NCI-H2196 (cell line): ENCODE data around the gene CCDC57.
A peak's percentile ranks its signal among the peaks of the same experiment; 100 is the strongest.

Experiments used
- DNase-seq: peaks from one replicate; lab custom pipeline; 2025; ENCODE audit not compliant: unreplicated experiment; lab: John Stamatoyannopoulos, UW

Gene CCDC57

DNA sequence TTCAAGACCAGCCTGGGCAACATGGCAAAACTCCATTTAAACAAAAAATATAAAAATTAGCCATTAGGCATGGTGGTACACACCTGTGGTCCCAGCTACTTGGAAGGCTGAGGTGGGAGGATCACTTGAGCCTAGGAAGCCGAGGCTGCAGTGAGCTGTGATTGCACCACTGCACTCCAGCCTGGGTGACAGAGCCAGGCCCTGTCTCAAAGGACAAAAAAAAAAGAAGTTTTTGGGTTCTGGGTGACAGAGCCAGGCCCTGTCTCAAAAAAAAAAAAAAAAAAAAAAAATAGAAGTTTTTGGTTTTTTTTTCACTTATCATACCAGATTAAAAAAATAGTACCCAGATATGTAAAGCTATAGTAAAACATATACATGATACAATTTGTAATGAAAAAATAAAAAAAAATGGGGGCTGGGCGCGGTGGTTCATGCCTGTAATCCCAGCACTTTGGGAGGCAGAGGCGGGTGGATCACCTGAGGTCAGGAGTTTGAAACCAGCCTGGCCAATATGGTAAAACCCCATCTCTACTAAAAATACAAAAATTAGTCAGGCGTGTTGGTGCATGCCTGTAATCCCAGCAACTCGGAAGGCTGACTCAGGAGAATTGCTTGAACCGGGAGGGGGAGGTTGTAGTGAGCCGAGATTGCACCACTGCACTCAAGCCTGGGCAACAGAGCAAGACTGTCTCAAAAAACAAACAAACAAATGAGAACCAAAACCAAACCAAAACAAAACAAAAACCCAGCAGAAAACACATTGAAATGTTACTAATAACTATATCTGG lies 79.3 kb downstream of the CCDC57 start:
- DNase-seq = peak; percentile 59

DNA sequence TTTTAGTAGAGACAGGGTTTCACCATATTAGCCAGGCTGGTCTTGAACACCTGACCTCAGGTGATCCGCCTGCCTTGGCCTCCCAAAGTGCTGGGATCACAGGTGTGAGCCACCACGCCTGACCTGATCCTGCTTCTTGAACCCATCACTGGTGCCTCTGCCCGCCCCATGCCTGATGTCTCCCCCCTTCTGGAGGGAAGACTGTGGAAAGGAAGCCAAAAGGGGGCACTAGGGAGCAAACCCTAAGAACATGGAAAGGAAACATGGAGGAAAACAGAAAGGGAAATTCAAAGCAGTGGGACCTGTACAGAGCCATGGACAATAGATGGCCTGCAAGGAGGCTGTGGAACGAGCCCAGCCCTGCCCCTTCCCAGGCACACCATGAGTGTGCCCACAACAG lies 83.5 kb downstream of the CCDC57 start:
- DNase-seq = no peak

DNA sequence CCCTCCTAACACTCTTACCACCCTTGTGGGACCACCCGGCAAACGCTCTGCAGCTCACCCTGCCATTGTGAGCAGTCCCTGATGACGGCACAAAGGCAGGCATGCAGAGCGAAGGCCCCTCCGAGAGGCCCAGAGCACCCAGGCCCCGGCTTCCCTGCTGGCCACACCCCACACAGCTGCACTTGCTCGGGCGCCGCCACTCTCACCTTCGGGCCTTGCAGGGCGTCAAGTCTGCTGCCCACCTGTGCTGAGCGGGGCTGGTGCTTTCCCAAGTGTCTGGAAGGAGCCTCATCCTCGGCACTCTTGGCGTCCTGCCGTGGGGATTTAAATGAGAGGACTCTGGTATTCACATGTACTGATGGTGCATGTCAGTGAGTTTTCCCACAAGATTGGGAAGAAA lies 84.4 kb downstream of the CCDC57 start:
- no peak for DNase-seq

DNA sequence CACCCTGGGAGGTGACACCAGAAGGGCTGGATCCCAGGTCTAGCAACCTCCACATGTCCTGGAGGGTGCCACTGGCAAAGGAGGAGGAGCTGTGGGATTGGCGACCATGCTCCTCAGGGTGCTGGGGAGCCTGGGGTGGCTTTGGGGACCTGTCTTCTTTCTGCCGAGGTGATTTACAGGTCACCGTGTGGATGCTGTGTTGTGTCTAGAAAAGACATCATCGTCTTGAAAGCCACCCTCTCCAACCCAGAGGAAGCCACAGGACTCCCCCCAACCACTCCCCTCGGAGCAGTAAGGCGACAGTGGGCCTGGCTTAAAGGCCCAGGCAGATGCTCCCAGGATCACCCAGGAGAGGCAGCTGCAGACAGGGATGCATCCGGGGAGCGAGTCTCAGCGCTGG lies 84.9 kb downstream of the CCDC57 start:
- DNase-seq = no peak

DNA sequence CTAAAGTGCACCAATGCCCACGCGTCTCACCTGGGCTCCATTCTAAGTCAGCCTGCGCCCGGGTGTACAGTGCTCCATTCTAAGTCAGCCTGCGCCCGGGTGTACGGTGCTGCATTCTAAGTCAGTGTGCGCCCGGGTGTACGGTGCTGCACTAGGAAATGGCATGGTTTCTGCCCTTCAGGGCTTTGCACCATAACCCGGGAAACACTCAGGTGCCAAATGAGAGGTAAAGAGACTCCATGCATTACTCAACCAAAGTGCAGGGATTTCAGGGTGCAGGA lies 85.4 kb downstream of the CCDC57 start:
- DNase-seq = no peak

DNA sequence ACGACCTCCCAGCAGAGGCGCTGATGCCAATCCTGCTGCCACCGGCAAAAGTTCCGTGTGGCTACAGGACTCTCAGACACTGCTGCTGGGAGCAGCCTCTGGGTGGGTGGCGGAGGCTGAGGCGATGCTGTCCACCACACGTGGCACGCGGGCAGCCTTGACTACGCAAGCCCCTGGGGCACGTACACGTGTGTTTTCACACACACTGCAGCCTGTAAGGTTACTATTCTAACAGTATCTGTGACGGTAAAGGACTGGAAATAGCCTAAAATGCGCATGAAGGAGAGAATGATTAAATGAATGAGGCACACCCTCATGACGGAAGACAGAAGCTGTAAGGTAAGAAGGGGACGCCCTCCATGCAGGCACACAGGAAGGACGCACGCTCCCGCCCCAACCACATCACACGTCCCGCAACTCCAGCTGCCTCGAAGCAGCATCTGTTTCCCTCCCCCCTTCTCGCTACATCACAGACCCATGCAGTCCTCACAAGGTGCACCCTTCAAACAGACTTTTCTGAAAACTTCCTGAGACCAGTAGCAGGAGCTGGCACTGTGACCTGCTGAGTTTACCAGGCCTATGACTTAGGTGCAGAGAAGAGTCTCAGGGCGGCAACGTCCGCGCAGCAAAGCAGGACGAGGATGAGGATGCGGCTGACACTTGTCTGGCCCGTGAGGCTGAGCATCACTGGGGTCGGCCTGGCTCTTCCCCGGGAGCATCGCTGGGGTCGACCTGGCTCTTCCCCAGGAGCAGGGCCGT lies 85.9 kb downstream of the CCDC57 start:
- DNase-seq = no peak

DNA sequence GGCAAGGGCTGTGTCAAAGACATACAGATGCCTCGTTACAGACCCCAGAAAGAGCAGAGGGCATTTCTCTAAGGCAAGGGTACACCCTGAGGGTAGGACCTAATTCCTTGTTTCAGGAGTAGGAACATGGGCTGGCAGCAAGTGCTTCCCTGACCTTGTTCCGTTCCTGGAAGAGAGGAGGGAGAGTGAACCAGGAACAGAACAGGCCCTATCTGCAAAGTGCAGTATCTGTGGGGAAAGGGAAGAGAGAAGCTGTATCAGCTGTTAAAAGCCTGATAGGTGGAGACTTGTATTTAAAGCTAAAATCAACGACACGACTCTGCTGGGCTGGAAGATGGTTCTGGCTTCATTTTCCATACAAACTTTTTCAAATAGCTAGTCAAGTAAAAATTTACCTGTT lies 88.5 kb downstream of the CCDC57 start:
- no peak for DNase-seq

DNA sequence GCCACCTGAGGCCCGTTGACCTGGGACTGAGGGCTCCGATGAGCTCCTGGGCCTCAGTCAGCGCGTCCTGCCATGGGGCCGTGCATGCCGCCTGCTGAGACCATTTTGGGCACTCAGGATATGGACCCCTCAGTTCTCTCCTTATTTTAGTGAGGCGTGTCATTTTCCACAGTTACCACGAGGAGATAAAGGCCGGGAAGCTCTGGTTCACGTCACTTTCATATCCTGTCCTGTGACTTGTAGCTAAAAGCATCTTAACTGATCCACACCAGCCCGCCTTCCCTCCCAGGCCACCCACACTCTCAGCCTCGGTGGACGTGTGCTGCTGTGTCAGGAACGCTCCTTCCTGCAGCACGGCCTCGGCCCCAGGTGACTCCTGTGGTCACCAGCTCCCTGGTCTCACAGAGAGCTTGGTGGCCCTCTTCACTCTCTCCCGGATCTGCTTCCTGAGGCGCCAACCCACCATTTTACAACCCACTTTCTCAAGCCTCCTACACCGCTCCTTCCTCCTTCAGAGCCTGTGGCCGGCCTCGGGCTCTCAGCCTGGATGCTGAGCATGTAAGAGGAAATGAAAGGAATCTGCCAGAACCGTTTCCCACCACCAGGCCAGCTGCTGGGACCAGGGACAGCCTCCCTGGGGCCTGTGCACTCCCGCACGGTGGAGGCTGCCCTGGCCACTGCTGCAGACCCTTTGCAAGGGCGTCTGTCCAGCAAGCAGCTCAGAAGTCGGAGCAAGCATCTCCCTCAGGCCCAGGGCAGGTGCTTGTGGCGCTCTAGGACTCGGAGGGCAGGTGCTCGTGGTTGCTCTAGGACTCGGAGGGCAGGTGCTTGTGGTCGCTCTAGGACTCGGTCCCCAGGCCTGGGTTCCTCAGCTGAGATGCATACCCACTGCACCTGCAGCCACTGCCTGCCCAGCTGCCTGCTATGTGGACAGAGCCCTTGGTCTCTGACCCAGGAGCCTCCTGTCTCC lies 90.7 kb downstream of the CCDC57 start:
- peak; percentile 86 for DNase-seq

DNA sequence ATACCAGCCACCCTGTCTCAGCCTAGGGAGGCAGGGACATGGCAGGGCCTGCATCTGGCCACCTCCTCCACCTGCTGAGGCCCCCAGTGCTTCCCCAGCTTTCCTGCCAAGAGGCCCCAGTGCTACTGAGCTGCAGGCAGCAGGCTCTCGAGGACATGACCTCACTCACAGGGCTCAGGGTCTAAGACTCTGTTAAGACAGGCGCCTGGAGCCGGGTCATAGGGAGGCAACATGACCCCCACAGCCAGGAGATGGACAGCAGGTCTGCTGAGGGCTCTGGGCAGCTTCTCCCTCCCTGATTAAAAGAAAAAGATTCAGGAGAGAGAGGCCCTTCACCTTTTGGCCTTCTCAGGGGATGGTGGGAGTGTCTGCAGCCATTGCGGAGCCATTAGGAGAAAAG lies 91.4 kb downstream of the CCDC57 start:
- no peak for DNase-seq

DNA sequence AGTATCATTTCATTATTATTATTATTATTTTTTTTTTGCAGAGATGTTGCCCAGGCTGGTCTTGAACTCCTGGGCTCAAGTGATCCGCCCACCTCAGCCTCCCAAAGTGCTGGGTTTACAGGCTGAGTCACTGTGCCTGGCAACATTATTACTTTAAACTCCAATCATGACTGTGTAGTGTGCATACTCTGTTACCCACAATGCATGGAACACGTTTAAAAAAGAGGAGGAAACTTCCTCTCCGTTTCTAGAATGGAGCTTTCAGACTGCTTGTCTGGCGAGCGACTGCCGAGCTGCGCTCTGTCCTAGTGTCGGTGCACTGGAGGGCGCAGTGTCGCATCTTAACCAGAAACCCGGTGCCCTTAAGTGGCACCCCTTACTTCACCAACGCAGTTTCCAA lies 92.5 kb downstream of the CCDC57 start:
- DNase-seq = no peak

DNA sequence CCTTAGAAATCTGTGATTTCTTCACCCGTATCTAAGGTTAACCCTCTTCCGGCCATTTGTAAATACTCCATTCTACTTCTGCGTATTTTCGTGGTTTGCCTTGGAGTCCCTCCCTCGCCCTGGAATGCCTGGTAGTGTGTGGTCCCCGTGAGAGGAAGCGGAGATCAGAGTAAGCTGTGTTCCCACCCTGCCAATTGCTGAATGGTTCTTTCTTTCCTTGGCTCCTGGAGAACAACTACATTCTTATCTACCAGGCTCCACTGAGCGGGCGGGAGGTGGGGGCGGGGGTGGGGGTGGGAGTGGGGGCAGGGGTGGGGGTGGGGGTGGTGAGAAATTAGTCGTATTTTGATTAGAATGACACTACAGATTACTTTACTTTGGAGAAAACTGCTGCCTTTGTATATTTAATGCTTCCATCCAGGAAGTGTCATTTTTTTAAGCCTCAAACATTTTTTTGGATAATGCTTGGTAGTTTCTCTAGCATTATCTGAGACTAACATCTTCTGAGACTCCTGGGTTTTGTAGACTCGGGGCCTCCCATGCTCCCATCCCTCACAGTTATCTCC lies 93.7 kb downstream of the CCDC57 start:
- DNase-seq = no peak

DNA sequence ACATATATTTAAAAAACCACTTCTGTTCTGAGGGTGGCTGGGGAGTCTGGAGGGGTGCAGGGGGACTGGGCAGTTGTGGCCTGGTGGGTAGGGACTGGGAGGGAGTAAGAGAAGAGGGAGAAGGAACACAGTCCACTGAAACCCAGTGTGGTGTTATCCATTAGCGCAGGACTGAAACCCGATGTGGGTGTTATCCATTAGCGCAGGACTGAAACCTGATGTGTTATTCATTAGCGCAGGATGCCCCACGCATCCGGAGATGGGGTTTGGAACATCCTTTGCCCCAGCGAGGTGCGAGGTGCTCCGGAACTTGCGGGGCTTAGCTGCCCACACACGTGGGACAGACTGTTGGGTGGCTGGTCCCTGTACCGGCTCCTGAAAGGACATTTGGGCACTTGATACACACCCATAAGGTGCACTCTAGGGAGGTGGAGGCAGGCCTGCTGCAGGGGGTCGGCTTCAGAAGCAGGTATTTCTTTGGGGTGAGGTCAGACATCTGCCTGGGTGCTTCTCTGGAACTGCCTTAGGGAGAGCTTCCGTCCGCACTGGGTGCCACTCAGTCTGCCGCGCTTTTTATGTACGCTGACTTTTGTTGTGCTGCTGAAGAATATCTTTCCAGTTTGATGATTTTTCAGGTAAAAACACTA lies 94.4 kb downstream of the CCDC57 start:
- no peak for DNase-seq

DNA sequence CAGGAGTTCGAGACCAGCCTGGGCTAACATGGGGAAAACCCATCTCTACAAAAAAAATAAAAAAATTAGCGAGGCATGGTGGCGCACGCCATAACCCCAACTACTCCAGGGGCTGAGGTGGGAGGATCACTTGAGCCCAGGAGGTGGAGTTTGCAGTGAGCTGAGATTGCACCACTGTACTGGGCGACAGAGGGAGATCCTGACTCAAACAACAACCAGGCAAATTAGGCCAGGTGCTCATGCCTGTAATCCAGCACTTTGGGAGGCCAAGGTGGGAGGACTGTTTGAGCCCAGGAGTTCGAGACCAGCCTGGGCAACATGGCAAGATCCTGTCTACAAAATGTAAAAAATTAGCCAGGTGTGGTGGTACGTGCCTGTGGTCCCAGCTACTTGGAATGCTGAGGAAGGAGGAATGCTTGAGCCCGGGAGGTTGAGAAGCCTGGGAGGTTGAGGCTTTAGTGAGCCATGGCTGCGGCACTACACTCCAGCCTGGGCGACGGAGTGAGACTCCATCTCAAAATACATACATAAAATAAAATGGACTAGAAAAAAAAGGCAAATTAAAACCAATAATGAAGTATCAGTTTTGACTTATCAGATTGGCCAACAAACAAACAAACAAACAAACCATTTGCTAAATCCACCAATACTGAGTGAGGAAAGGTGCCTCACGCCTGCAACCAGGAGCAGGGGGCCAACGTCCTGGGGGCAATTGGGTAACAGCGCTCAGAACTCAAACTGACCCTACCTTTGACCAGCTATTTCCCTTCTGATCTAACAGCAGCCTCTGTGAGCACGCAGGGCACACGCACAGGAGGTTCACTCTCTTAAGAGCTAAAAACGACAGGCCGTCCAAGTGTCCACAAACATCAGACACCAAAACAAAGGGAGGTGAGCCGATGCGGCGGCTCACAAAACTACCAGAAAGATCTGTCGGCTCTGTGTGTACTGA lies 95.2 kb downstream of the CCDC57 start:
- no peak for DNase-seq

DNA sequence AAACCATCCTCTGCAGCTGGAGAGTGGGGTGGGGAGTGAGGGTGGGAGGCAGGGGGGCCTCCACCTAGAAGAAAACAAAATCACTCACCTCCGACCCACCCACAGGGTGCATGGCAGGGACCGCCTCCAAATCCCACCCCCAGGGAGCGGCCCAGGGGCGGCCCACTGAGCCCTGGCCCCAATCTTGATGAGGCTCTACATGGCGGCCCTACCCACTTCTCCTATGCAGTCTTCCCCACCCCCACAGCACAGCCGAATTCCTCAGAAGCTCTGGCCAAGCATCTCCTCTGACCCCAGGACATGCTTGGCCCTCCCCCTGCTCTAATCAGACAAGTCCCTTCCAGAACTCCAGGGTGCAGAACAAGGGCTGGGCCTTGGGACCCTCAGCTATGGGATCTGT lies 96.4 kb downstream of the CCDC57 start:
- DNase-seq = no peak

DNA sequence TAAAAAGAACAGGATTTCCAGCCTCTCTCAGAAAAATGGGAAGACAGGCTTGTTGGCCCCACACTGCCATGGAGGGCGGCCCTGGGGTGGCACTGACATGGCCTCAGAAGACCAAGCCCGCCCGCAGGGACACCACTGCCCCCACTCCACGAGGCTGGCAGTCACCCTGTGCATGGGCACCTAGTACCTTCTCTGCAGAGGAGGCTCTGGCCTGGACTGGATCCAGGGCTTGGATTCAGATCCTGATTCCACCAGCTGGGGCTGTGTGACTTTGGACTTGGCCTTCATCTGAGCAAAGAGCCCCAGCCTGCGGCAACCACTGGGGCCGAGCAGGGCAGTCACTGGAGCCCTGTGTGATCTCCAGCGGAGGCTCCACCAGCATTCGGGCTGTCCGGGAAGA lies 97.8 kb downstream of the CCDC57 start:
- no peak for DNase-seq

DNA sequence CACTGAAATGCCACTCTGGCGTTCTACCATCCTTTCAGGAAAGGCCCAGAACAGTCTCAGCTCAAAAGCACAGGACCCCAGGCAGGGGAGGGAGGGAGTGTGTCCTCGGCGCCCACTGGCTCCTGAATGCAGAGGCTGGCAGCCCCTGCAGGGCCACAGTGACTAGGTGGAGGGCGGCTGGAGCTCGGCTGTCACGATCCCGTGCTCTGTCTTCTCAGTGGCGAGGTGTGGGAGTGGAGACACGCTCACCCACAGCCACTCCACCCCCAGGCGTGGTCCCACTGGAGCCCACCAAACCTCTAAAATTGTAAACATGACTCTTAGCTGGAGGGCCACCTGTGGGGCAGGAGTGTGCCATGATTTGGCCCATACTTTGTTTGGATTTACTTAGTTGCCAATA lies 98.2 kb downstream of the CCDC57 start:
- no peak for DNase-seq

DNA sequence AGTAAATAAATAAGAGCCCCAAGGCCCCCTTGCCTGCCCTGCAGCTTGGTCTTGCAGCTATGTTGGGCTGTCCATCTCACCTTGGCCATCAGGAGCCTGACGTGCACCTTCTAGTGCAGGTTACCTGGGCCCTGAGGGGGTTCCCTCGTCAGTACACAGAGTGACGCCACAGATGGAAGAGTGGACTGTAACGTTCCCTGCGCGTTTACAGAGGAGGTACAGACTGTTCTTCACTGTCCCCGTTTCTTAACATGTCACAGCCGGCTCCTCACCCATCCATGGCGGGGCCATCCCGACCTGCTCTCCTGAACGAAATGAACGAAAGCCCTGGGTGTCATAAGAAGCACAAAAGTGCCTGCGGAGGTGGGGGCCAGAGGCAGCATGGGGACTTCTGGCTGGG lies 98.7 kb downstream of the CCDC57 start:
- DNase-seq = no peak

DNA sequence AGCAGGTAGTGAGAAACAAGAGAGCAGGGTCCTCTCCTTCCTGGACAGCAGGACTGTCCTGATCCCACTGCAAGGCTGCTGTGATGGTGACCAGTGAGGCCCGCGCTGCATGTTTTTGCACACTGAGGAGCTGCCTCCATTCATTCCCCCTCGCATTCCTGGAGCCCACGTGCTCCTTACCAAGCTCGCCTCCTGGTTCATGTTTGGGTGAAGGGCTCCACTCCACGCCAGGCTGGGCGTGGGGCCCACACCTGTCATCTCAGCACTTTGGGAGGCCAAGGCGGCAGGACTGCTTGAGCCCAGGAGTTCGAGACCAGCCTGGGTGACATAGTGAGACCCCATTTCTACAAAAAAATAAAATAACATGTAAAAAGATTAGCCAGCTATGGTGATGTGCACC lies 99.2 kb downstream of the CCDC57 start:
- DNase-seq = no peak

DNA sequence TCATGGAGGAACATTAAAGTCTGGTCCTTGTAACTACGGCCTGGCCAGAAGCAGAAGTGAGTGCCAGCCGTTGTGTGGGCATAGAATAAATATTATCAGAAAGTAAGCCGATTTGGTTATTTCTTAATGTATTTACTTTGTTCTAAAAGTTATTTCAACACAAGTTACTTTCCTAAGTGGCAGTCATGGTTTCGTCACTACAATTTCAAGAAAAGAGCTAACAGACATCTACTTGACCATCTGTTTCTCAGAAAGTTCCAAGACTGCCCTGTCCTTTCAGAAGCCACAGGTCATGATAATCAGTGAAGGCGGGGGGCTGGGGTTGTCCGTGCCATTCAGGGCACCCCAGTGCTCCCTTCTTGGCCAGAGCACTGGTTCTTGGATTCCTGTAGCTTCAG lies 99.7 kb downstream of the CCDC57 start:
- no peak for DNase-seq
